IPS DF 4.7 (cell line): ENCODE data around the gene NID2.

Source experiments
- DNase-seq: peaks from one replicate; pipeline ENCODE4 v3.0.0-alpha.2; 2013; ENCODE audit warnings: low spot score; ENCODE audit errors: extremely low read depth

NID2 gene

DNA sequence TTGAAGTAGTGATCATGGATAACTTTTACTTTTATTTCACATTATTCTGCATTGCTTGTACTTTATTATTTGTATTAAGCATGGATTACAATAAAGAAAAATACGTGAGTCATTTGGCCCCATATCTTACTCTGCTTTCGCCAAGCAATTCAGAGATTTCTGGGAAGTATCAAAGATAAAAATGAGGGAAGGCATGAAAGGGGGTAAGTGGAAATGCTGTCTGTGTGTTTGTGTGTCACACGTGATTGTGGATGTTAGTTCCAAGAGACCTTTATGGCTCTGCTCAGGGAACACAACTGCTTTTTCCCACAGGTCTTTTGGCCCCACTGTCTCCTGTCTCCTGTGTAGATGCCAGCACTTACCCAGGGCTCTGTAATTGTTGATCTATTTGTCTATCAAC, 10.5 kb downstream of the NID2 start:
- DNase-seq = no peak

DNA sequence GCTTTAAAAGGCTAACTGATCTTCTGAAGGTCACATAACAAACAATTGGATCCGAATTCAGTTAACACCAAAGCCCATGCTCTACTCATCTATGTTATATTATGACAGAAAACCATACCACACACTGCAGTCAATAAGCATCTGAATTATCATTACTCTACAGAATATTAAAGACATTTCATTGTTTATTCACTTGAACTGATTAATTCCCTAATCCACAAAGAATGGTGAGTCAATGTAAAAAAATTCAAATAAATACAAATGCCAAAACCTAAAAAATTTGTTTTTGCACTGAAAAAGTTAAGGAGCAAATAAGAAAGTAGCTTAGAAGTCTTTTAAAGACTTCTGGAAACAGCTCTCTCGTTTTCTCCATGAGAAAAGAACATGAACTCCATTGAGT, 13.7 kb downstream of the NID2 start:
- no peak for DNase-seq

DNA sequence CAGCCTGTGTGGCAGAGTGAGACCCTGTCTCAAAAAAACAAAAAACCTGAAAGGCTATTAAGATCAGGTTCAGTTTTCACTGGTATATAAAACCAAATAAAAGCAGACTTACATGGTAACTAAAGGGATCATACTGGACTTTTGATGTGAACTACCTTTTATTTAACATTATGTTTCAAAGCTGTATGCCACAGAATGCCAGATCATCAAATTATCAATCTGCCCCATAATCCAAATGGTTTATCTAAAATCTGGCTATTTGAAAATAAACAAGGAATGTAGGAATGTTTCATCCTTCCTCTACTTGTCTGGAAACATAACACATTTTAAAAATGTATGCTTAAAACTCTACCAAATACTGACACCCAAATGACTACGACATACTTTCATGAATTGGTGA, 14.2 kb downstream of the NID2 start:
- DNase-seq = no peak

DNA sequence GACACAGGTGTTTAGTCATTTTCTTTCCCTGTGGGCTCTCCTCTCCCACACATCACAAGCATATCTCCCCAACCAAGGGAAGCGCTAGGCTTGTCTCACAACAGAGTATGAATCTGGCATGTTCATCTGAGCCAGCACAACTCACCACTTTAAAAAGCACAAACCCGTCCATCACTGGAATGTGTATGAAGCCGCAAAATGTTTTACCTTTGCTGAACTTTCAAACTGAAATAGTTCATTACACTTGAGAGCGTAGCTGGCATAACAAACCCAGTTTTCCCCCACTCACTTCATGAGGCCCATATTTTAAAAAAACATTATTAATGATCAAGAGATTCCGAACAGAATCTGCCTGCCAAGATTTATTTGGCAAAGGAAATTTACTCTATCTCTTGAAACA, 15.8 kb downstream of the NID2 start:
- no peak for DNase-seq

DNA sequence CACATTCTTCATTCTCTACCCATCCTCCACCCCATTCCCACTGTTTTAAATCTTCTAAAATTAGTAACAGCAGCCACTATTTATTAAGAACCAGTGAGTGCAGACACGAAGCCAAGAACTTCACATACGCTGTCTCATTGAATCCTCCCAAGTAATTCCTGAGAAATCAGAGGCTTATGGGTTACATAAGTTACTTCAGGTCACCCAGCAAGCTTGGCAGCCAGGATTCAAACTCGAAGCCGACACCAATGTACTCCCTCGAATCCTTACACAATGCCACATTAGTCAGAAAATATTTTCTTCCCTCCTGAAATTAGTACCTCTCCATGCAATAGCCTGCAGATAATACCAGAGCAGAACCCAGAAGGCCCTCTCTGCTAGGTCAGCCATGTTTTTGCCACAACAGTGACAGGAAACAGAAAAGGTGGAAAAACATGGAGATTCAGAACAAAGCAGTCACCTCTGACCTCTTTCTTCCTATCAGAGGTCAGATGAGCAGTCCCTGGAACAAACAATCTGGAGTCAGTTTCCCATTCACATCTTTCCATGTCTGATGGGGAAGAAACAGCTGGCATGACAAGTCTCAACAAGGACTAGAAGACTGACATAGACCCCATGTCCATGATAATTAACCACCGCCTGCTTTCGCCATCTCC, 16.4 kb downstream of the NID2 start:
- DNase-seq = no peak

DNA sequence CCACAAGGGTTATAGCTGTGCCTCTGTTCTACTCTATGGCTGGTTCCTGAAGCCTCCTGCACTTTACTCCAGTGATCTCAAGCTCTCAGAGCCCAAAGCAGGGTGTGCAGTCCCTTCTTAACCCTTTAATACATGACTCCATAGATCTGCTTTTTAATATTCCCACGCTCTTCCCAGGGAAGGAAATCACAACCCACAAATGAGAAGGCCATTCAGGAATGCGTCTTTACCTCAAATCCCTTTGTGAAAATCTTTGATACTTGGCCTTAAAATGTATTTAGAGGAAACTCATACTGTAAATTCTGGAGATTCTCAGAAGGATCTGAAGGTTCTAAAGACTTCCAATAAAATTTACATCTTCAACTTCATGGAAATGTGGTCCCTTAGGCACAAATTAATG, 17.0 kb downstream of the NID2 start:
- DNase-seq = no peak

DNA sequence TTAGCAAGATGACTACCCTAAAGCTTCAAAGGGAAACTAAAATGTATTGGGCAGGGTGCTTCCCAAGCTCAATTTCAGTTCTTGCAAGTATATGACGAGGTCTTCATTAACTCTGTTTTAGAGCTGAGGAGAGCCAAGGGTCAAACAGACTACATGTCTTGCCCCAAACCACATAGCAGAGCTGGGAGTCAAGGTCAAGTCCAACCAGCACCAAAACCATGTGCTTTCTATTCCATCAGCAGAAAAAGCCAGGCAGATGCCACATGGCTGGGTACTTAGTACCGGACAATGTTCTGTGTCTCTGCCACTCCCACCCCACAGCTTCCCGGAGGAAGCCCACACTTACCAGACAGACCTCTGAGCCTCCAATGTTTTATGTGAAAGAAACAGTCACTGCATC, 17.6 kb downstream of the NID2 start:
- no peak for DNase-seq

DNA sequence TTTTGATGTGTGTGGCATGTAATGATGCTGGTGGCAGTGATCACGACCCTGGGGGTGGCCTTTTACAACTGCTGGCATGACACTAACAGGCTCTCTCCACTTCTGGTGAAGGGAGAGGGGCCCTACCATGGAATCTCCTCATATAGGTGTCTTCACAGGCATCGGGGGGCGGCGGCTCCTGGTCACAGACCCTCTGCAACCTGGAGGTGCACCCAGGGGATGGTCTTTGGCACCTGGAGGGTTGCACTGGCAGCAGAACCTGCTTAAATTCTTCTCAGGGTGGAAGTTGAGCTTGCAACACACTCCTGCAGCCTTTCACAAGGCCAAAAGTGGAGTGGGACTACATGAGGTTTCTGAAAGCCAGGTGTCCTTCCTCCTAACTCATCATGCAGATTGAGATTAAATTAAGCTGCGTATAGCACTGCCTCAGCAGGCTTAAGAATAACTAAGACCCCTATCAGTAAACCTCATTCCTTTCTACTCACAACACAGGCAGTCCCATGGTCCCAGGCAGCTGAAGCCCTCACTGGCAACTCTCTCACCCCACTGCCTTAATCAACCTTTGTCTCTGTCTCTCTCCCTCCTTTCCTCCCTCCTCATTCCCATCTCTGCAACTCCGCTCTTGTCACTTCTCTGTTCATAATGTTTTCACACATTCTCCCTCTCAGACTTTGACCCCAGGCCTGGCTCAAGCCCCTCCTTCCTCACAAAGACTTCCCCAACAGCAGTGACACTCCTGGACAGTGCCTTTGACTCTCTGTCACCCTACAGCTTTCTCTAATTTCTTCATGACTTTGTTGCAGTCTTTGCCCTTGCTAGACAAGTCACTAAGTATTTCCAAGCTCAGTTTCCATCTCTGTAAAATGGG, 18.9 kb downstream of the NID2 start:
- no peak for DNase-seq

DNA sequence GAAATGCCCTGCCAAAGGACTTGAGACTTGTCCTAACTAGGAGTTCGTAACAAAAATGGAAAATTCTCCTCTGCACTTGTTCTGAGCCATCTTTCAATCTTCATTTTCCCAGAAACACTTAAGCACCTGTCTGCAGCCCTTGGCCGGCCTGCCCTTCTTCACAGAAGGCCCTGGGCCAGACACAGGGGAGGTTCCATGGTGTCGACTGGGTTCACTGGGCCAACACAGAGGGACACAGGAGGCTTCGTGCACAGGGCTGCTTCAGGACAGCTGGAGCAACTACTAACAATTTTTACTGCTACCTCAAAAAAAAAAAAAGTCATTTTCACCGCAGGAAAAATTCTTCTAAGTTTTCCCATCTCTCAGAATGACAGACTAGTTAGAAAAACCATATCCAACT, 19.6 kb downstream of the NID2 start:
- DNase-seq = no peak

DNA sequence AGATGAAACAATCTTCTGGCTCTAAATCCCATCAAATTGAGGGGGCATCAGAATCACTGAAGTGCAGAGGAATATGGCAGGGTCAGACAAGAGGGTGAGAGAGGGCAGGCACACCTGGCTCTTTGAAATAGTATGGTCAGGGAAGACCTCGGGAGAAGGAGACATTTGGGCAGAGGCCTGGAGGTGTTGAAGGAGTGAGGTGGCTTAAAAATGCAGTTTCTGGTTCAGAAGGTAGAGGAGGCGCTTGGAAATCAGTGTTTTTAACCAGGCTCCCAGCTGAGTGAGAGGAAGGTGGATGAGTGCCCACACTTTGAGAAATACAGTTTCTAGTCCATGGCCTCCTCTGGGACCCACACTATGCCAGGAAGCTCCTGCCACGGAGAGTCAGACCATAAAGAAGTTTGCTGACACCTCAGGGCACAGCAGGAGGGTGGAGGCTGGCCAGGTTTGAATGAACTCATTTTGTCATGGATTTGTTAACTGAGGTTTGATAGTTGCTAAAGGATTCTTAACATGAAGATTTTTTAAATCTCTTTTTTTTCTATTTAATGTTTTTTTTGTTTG, 20.1 kb downstream of the NID2 start:
- DNase-seq = no peak

DNA sequence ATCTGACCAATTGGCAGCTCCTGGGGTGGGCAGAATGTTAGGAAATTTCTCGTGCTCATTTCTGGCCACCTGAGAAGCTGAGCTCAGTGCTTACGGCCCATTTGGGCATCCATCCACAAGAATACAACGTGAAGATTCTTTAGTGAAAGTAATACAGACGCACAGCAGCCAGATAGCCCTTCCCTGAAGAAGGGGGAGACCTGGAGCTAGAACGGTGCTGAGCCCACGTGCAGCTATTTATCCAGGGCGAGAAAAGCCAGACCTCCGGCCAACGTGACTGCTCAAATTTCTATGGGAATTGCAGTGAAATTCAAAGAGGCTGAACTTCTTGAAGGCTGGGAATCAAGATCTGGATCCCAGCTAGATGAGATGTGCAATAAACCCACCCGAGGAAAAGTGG, 20.7 kb downstream of the NID2 start:
- no peak for DNase-seq

DNA sequence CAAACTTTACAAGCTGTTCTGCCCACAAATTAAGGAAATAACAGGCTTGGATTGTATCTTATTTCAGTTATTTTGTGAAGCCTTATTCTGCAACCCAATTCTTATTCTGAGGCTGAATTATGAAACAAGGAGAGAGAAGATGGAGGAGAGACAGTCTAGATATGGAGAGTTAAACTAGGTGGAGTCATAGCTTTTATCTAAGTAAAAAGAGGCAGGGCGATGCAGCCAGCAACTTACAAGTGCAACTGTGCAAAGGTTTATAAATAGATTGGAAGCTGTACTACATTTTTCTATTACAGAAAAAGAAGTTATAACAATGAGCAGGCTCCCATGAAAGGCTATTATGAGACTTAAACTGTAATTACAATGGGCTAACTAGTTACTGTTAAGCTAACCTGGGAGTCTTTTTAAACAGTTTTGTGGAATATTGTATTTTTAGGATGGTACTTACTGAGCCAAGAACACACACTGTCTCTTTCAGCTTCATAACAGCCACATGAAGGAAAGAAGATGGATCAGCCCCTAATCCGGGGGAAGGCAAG, 22.4 kb downstream of the NID2 start:
- no peak for DNase-seq

DNA sequence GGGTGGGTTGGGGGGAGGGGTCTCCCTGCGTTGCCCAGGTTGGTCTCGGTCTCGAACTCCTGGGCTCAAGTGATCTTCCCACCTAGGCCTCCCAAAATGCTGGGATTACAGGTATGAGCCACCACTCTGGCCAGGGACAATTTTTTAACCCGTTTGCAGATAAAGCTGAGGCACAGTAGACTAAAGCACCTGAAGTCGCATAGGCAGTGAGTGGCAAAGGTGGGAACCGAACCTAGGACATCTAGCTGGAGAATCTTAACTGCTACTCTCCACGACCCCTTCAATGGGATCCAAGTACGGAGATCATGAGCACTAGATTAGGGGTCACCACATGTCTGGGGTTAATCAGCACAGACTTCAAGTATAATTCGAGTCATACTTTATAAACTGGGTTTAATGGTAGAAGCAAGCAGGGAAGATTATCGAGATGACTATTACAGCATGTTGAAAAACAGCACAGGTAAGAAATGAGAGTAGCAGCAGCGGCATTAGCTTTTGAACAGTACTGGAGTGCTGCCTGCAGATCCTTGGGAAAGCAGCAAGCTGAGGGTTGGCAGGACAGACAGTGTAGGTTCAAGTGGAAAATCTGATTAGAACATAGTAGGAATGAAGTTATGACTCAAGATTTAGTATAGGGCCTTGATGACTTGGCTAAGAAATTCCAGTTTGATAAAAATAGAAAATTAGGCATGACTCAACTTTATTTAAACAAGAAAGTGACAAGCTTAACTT, 23.9 kb downstream of the NID2 start:
- DNase-seq = no peak

DNA sequence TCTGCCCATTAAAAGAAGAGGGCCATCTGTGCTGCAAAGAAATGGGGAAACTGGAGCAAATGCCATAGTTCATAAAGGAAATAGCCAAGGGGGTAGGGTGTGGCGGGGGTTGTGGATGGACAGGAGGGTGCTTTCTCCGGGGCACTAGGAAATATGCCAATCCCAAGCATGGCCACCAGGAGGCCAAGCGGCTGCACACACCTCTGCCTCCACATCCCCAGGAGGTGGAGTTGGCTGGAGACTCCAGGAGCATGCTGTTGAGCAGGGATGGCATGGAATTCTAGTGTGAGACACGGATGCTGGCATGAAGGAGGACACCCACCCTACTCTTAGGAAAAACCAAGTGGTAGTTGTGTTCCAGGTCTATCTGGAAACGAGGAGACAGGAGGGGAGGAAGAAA, 25.2 kb downstream of the NID2 start:
- DNase-seq = no peak

DNA sequence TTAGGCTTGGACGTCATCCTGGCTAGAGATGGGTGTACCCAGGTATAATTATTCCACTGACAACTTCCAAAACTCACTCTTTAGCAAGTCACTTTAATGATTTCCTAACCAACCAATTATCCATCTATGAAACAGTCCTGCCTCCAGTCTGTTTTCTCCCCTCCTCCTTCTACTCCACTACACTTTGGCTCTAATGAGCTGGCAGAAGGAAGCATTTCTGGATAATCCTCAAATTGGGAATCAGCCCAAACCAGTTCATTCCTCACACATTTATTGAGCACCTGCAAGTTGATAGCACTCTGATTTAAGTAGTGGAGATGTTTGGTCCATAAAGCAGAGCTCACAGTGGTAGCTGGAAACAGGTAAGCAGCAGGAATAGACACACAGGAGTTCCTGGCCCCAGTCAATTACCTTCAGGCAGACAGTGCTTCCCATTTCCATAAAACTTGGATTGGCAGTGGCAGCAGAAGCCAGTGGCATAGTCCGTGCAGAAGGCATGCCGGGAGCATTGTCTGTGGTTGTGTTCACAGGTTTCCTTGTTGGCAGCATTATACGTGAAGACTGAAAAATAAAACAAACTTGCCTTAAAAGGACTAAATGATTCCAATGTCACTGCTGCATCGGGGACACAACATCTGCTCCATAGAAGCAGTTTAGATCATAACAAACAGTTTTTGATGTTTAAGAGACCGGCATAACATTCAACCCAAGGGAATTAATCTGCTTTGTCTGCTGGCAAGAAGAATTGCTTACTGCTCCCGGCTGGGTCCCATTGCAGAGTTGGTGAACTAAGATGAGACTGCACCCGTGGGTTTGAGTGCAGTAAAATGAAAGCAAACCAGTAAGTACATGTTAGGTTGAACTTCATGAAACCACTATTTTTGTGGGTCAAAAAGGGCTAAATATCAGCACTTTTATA, 26.2 kb downstream of the NID2 start:
- no peak for DNase-seq

DNA sequence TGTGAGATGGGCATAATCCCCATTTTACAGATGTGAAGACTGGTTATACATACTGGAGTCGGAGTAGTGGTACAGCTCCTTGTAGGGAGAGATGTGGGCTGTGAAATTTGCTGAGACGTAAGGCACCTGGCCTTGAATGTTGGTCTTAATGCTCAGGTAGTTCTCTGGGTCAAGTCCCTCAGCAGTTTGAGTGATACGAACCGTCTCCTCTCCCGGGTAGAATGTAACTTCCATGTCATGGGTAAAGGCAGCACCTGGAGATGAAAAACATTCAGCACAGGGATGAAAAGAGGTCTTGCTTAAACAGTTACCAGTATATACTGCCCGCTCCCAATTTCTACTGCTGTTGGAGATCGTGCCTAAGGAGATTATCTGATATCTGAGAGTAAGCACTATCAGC, 28.3 kb downstream of the NID2 start:
- DNase-seq = no peak

DNA sequence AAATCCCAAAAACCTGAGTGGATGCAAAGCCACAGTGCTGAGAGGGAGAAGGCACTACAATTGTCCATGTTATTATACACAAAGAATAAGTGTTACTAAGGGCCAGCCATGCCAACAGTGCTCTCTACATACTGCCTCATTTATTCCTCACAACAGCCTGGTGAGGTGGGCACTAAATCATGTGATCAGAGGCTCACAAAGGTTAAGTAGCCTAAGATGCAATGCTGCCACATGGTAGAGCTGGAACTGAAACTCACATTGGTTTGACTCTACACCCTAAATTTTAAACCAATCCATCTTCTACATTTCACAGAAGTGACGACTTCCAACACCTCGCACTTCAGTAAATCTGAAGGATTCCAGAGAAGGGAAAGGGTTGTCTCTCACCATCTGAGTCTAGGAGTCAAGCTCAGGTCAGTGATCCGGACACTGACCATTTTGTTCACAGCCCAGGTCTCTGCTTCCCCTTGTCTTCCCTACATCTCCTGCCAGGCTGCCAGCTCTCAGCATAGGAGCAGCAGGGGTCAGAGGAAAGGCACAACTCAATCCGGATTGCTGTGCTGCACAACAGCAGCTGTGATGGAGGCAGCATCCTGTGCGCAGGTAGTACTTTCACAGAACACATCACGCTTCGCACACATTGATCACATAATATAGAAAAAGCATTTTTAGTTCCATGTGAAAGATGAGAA, 29.6 kb downstream of the NID2 start:
- DNase-seq = no peak

DNA sequence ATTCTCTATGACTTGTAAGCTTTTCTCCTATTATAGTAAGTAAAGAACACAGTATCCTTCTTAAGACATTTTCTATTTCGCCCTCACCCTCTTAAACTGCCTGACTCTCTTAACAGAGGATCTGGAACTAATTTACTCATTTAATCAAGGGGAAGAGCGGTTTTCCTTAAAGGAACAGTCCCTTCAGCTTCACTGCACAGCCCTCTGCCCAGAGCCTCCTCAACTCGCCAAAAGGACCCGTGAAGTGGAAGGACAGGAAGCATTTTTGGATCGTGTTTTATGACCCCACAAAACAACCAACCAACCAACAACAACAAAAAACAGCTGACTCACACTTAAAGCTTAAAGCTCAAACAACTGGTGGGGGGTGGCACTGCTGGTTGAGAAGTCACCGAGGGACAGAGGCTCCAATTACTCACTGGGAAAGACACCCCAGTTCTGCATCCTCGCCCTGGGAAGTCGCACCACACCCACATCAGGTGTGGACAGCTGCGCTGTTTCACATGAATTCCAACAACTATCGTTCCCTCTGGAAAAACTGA, 35.7 kb downstream of the NID2 start:
- DNase-seq = no peak

DNA sequence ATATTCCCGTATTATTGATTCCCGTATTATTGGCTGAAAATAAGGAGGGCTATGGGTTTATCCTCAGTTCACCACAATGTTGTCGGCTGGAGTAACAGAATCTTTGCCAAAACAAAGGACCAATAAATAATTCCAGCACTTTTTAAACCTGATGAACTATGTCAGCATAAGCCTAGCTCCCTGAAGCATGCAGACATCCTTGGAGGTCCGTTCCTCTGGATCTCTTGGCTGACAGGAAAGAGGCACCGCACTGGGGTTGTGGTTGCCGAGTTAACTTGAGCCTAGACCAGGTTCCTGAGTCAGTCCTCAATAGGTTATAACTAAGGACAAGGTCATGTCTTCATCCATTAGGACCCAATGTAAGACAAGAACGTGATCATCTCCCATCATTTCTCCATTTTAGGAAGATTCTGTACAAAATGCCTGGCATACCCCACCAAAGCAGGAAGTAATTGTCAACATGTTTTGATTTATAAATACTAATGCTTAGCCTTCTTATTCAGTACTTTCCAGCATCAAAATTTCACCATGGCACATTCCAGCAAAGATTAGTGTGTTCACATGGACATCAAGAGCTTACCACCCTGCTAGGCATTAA, 36.6 kb downstream of the NID2 start:
- no peak for DNase-seq
